Measurements from ENCODE around the gene SULT1B1.

DNA sequence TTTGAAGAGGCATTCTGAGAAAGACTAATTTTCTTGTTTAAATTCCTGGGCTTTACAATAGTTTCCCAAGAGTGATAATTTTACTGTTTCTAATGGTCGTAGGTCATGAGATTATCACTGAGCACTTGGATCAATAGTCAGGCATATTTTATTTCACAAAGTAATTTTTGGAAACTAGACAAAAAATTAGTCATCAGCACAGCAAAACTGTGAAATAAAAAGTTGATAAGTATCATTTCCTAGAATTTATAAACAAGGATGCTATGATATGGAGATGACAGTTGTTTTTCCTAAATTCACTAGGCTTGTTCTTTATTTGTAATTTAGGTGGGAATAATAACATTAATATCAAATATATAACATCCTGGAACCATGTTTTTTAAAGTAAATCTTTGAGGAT is 33.0 kb downstream of the SULT1B1 start:
- TF ChIP-seq CTCF (IDR thresholded peaks at IDR 0.05 in 2 of 3, conservative IDR thresholded peaks at IDR 0.05 in 1 of 3; ENCODE audit: control insufficient read depth in 2 of 3, extremely low read depth in 1 of 3, insufficient read depth in 1 of 3, low read depth in 3 of 3, low read length in 3 of 3) (no peak), SMARCA5 (IDR thresholded peaks at IDR 0.05) (no peak), HCFC1 (IDR thresholded peaks at IDR 0.05; ENCODE audit: low read length) (no peak), CHD2 (IDR thresholded peaks at IDR 0.05; ENCODE audit: borderline replicate concordance, low read depth, low read length) (no peak), FOS (IDR thresholded peaks at IDR 0.05; ENCODE audit: borderline replicate concordance, extremely low read depth, insufficient read length) (no peak), KDM1A (IDR thresholded peaks at IDR 0.05; ENCODE audit: borderline replicate concordance) (no peak), EP300 (IDR thresholded peaks at IDR 0.05; ENCODE audit: borderline replicate concordance in 1 of 2, control insufficient read depth in 1 of 2, low read depth in 2 of 2, low read length in 2 of 2) (no peak)
